NCI-H526 (cell line): ENCODE measurements around the gene DCST1.
"Not testable (repeated sequence)": the region's sequence is repeated elsewhere in the genome, so short reads cannot be mapped to it uniquely, and the experiment has no call there.

Experiments
- DNase-seq, 2 experiments: peaks; one replicate each; lab custom pipeline; 2025; lab: John Stamatoyannopoulos, UW

The DCST1 gene, protein sequence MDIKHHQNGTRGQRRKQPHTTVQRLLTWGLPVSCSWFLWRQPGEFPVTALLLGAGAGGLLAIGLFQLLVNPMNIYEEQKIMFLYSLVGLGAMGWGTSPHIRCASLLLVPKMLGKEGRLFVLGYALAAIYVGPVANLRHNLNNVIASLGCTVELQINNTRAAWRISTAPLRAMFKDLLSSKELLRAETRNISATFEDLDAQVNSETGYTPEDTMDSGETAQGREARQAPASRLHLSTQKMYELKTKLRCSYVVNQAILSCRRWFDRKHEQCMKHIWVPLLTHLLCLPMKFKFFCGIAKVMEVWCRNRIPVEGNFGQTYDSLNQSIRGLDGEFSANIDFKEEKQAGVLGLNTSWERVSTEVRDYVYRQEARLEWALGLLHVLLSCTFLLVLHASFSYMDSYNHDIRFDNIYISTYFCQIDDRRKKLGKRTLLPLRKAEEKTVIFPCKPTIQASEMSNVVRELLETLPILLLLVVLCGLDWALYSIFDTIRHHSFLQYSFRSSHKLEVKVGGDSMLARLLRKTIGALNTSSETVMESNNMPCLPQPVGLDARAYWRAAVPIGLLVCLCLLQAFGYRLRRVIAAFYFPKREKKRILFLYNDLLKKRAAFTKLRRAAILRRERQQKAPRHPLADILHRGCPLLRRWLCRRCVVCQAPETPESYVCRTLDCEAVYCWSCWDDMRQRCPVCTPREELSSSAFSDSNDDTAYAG

DNA sequence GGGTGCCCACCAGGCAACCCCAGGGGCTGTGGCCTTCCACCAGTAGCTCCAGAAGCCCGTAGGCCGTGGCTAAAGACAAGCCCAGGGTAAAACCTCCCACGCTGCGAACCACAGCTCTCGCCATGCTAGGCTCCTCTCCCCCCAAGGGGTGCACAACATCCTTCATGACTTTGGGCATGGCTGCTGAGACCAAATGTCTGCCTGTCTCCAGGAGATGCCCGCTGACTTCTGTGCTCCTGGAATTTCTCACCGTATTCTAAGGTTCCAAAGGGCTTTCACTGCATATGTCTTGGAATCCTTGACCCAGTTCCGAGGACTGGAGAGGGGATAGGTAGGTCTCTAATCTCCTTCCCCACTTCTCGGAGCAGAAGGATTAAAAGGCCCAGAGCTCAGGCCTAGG is at the start of gene DCST1, which contains the start of gene DCST2:
TSS of gene DCST1 (plus strand) at position 301 of the 400 bp plus-strand sequence. CDS start 213 bp downstream, outside the sequence.
TSS of gene DCST2 (minus strand) at position 258 of the 400 bp plus-strand sequence. CDS start at position 178, 80 bp downstream.
- DNase-seq = no peak

DNA sequence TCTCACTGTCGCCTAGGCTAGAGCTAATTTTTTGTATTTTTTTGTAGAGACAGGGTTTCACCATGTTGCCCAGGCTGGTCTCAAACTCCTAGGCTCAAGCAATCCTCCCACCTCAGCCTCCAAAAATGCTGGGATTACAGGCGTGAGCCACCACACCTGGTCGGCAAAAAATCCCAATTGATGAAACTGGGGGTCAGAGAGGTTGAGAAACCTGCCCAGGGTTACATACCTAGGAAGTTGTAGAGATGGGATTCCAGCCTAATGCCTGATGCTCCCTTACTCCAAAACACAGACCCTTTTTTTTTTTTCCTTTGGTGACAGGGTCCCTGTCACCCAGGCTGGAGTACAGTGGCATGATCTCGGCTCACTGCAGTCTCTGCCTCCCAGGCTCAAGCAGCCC is 46.9 kb upstream of the DCST1 start:
- not testable (repeated sequence) for DNase-seq

DNA sequence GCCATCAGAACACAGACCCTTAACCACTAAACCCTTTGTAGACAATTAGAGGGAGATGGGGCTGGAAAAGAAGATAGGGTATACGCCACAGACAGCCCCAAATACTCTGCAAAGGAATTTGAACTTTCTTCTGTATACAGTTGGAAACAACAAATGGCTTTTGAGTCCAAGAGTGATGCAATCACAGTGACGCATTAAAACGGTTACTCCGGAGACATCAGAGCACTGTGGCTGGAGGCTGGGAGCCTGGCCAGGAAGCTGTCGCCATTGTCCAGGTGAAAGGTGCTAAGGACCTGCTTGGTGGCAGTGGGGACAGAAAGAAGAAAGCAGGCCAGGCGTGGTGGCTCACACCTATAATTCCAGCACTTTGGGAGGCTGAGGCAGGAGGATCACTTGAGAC is 46.3 kb upstream of the DCST1 start:
- DNase-seq = no peak

DNA sequence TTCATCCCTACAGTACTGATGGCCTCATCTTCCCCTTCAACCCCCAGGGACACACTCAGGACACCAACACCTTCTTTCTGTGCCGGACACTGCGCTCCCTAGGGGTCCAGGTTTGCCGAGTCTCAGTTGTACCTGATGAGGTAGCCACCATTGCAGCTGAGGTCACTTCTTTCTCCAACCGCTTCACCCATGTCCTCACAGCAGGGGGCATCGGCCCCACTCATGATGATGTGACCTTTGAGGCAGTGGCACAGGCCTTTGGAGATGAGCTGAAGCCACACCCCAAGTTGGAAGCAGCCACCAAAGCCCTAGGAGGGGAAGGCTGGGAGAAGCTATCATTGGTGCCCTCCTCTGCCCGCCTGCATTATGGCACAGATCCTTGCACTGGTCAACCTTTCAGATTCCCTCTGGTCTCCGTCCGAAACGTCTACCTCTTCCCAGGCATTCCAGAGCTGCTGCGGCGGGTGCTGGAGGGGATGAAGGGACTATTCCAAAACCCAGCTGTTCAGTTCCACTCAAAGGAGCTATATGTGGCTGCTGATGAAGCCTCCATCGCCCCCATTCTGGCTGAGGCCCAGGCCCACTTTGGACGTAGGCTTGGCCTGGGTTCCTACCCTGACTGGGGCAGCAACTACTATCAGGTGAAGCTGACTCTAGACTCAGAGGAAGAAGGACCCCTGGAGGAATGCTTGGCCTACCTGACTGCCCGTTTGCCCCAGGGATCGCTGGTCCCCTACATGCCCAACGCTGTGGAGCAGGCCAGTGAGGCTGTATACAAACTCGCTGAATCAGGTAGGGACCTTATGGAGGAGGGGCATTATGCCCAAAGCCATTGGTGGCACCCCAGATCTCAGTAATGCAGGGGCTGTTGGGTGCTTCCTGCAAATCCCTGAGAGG is 45.3 kb upstream of the DCST1 start:
- no peak for DNase-seq

DNA sequence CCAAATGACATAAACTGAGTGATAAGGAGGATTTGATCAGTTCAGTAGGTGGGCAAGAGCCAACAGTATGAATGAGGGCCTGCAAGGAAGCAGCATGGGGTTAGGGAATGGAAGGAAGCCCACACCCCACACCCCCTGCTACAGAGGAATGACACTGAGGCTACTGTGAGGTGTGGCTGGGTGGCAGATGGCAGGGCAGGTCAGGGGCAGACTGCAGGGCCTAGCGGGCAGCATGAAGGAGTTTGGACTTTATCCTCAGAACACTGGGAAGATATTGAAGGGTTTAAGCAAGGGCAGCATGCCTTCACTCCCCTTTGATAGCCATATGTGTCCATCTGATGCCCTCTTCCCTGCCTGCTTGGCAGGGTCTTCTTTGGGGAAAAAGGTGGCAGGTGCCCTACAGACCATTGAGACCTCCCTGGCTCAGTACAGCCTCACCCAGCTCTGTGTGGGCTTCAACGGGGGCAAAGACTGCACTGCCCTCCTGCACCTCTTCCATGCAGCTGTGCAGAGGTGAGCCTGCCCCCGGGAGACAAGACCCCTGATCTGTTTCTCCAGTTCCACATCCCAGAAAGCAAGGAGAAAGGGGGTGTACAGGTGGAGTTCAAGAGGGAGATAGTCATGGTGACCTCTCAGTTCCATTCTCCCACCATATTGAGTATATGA is 44.3 kb upstream of the DCST1 start:
- DNase-seq = no peak

DNA sequence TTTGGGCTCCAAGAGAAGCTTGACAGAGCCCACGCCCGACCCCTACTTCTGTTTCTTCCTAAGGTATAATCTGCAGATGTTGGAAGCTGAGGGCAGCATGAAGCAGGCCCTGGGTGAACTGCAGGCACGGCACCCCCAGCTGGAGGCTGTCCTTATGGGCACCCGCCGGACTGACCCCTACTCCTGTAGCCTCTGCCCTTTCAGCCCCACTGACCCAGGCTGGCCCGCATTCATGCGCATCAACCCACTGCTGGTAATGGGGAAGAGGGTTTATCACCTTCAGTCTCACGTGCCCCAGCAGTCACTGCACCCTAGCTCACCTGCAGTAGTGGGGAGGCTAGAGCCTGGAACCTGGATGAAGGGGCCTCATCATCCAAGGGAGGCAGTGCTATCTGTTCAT is 43.3 kb upstream of the DCST1 start:
- DNase-seq = no peak

DNA sequence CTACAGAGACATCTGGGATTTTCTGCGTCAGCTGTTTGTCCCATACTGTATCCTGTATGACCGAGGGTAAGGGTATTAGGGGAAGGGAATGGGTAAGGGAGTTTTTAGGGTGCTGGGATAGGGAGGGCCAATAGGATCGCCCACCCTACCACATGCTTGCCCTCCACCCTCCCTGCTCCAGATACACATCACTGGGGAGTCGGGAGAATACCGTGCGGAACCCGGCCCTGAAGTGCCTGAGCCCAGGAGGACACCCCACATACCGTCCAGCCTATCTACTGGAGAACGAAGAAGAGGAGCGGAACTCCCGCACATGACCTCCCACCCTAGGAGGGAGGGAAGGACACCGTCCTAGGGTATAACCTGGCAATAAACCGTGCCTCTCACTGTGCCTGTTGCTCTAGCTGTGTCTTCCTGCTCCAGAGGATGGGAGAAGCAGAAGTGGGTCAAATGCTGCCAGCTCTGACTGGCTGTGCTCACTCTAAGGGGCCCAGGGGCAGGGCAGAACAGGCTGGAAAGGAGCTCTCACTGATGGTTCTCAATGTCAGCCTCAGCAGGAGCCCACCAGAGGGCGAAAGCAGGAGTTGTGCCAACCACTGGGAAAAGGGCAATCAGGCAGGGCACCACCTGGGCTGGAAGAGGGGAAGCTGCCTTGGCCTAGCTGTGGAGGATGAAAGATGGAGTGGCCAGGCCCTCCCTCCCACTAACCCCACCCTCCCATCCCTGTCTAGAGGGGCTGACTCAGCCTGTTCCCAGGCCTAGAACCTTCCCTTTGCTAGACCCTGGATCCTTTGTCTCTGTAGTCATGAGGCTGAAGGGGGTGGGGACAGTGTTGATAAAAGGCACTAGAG is 40.7 kb upstream of the DCST1 start:
- DNase-seq = peak; percentile 50 to 73

DNA sequence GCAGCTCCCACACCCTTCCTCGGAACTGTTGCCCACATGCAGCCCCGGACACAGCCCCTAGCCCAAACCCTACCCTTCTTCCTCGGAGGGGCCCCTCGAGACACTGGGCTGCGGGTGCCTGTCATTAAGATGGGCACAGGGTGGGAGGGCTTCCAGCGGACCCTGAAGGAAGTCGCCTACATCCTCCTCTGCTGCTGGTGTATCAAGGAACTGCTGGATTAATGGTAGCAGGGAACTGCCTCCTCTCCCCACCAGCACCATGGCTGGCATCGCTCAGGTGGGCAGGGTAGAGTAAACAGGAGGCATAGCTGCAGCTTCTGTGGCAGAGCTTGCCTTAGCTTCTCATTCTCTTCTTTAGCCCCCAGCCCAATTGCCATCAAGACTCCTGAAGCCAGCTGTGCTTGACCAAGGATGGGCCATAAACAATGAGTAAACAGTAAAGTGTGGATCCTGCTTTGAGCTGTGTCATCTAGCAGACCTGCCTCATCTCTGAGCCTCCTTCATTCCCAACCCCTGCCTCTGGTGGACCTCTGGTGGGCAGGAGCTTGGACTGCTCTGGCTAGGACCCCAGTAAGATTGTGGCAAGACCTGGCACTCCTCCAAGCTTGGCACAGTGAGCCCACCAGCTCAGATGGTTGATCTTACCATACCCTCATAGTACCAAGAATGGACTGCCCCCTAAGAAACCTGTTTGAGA is 39.9 kb upstream of the DCST1 start, which contains the start of gene LENEP:
TSS of gene LENEP (plus strand) at position 15 of the 697 bp plus-strand sequence. CDS start at position 37, 22 bp downstream.
- no peak for DNase-seq

DNA sequence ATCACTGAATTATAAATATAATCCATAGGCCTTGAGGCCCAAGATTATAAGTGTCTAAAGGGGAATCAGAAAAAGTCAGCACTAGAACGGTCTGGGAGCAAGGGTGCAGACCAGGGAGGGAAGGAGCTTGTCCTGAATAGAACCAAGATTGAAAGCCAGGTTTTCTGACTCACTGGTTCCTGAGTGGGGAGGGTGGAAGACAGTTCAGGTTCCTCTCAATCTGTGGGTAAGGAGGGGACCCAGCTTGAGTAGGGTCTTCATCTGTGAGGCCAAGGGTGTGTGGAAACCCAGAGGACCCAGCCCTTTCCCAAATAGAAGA is 39.4 kb upstream of the DCST1 start:
- DNase-seq = no peak

DNA sequence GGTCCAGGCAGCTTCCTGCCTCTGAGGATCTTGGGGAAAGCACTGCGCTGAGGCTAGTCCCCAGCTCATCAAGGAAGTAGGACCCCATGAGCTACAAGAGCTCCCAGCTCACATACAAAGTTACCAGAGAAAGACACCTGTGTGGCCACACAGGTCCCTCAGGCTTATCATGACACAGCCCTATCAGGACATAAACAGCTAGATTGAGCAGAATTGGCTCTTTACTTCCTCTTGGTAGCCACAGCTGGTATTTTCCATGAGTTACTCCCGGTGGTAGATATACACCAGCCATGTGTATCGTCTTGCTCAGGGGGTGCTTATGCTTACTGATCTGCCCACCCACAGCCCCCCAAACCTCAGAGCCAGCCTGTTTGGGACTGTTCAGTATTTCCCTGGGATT is 39.0 kb upstream of the DCST1 start:
- no peak for DNase-seq

DNA sequence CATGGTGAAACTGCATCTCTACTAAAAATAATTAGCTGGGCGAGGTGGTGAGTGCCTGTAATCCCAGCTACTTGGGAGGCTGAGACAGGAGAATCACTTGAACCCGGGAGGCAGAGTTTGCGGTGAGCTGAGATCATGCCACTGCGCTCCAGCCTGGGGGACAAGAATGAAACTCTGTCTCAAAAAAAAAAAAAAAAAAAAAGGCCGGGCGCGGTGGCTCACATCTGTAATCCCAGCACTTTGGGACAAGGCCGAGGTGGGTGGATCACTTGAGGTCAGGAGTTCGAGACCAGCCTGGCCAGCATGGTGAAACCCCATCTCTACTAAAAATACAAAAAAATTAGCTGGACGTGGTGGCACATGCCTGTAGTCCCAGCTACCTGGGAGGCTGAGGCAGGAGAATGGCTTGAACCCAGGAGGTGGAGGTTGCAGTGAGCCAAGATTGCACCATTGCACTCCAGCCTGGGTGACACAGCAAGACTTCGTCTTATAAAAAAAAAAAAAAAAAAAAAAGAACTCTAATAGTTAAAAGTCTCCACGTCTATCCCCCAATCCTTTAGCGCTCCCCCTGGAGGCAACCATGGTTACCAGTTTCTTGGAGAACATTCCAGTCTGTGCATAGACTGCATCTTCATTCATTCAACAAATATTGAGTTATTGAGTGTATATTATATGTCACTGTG is 38.2 kb upstream of the DCST1 start:
- DNase-seq = peak; percentile 68 to 76

DNA sequence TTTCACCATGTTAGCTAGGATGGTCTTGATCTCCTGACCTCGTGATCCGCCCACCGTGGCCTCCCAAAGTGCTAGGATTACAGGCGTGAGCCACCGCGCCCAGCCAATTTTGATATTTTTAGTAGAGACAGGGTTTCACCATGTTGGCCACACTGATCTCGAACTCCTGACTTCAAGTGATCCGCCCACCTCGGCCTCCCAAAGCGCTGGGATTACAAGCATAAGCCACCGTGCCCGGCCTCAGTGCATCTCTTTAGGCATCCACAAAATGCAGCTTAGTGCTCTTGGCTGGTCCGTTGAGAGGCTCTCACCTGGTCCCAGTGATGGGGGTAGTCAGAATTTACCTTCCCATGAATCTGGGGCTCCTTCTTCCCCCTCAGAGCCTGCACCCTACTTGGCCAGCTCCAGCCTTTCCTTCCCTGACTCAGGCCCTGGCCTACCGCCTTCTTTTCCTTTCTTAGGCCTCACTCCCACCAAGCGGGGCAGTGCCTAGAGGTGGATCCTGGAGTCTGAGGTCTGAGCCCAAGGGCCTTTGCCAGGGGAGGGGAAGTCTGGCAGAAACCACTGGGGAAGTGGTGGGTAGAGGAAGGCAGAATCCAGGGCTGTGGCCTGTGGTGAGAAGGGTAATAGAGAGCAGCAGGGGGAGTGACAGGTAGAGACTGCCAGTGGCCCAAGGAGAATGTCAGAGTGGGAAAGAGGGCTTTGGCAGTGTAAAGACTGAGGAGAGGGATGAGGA is 36.5 kb upstream of the DCST1 start:
- no peak for DNase-seq

DNA sequence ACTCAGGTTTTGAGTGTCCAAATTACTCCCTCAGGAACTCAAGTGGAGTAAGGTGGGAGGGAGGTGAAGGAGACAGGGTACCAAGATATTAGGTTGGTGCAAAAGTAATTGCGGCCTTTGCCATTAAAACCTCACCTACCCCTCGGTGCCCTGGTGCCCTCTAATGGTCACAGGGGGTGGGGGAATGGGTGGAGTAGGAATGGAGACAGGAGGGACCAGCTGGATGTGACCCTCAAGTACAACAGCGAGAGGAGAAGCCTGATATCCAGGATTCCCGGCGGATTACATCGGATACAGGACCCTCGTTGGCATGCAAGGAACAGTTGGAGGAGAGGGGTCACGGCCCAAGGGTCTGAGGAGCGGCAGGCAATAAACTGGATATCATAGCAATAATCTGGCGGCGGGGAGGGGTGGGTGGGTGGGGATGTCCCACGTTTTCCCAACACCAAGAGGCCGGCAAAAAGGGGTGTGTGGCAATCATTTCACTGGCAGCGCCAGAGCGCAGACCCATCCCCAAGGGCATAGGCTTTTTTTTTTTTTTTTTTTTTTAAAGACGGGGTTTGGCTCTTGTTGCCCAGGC is 35.3 kb upstream of the DCST1 start:
- no peak for DNase-seq

DNA sequence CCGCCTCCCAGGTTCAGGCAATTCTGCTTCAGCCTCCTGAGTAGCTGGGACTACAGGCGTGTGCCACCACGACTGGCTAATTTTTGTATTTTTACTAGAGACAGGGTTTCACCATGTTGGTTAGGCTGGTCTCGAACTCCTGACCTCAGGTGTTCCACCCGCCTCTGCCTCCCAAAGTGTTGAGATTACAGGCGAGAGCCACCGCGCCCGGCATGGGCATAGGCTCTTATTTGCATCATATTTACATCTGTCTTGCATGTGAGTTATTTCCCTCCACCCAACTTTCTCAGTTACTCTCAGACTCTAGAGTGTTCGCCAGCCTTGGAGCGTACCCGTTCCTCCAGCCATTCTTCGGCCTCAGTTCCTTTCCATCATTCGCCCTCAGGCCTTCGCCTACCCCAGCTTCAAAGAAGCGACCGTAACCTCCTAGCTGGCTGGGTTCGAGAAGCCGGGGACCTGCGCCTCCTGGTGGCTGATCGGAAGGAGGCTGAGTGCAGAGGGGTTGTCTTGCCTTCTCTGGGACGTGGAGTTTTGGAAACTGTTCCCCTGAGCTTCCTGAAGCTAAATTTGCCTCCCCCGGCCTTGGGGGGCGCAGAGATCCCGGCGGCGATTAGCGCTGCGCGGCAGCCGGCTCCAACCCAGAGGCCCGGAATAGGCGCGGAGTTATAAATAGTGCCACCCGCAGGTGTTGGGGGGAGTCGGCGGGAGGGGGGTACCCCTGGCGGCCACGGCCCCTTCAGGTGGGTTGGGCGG is 34.6 kb upstream of the DCST1 start:
- DNase-seq = peak; percentile 97 to 98

DNA sequence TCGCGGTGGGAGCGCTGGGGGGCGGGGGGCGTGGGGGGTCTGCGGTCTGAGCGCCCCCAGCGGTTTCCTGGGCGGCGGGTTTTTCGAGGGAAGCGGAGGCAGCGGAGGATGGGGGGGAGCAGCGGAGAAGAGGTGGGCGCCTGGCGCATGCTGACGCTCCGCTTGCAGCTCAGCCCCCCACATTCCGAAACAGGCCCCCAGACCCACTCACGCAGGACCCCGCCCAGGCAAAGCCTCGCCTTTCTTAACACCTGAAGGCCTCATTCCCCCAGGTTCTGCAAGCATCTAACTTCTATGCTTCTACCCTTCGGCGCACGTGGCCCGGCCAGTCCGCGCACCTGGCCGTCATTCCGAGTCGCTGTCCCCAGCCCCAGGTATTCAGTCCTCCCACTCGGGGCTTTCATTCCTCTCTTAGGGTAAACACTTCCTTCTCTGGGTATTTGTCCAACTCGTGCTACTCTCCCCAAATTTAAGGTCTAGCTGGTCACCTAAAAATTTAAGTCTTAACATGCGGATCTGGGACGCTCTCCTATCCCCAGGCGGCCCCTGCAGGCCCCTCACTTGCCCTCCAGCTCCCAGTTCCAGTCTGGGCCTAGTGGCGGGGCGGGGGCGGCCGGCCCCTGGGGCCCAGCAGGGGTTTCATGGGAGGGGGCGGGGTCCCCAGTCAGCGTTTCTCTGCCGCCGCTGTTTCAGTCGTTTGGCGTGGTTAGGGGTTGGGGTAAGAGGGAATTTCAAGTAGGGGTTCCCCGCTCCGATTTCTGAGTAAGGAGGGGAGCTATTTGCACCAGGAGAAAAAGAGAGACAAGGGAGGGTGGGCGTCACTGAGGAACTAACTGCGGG is 33.8 kb upstream of the DCST1 start:
- DNase-seq = peak; percentile 83 to 95

DNA sequence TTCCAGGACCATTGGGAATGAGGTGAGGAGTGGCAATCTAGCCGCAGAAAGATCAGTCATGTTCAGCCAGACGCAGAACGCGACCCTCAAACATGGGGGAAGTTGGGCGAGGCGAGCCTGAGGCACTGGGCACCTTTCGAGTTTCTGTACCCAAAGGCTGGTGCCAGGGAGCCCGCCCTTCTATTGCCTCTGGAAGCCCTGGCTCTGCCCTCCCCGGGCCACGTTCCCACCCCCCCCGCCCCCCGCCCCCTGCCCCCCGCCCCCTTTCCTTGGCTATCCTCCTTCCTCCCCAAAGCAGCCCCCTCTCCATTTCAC is 33.3 kb upstream of the DCST1 start:
- no peak for DNase-seq
